HL-60 (cell line): ENCODE measurements around the gene KLKB1.
"Not testable (repeated sequence)": the region's sequence is repeated elsewhere in the genome, so short reads cannot be mapped to it uniquely, and the experiment has no call there.

Experiments
- DNase-seq, 2 experiments: peaks; one replicate each; pipeline ENCODE4 v3.0.0-alpha.2; 2010 to 2020; ENCODE audit warnings: low read depth in 1 of 2, low spot score in 1 of 2
- H3K27ac ChIP-seq: fragments of 250-450 bp; sonication (Bioruptor Pico); replicated peaks from 2 replicates; pipeline ENCODE4 v1.5.1; 2020; ENCODE audit warnings: mild to moderate bottlenecking, moderate library complexity
- H3K27me3 ChIP-seq: fragments of 250-450 bp; sonication (Bioruptor Pico); 2 replicates; pipeline ENCODE4 v1.5.1; 2021; ENCODE audit warnings: mild to moderate bottlenecking, moderate library complexity; ENCODE audit not compliant: insufficient read depth, poor library complexity, severe bottlenecking
- H3K4me3 ChIP-seq: replicated peaks from 2 replicates; pipeline ENCODE4 v1.5.1; 2011; ENCODE audit warnings: mild to moderate bottlenecking, control low read depth, low read length; ENCODE audit not compliant: insufficient read depth
- GABPA ChIP-seq: IDR thresholded peaks from 2 replicates; pipeline ENCODE4 v1.6.1; 2012; ENCODE audit warnings: low read depth
- POLR2AphosphoS5 ChIP-seq: IDR thresholded peaks from 2 replicates; pipeline ENCODE4 v1.6.1; 2012; ENCODE audit warnings: low read depth
- SPI1 ChIP-seq: IDR thresholded peaks from 2 replicates; pipeline ENCODE4 v1.6.1; 2012; ENCODE audit warnings: low read depth, mild to moderate bottlenecking, borderline replicate concordance
- TF ChIP-seq, protein P1 (sequence below): IDR thresholded peaks from one replicate; pipeline ENCODE4 v1.5.1; 2011; ENCODE audit warnings: low read length, control low read depth, inconsistent platforms; ENCODE audit not compliant: insufficient read depth
- TF ChIP-seq, protein P2 (sequence below): IDR thresholded peaks from 2 replicates; pipeline ENCODE4 v1.6.1; 2012; ENCODE audit warnings: low read depth; ENCODE audit not compliant: insufficient replicate concordance

The KLKB1 gene

DNA sequence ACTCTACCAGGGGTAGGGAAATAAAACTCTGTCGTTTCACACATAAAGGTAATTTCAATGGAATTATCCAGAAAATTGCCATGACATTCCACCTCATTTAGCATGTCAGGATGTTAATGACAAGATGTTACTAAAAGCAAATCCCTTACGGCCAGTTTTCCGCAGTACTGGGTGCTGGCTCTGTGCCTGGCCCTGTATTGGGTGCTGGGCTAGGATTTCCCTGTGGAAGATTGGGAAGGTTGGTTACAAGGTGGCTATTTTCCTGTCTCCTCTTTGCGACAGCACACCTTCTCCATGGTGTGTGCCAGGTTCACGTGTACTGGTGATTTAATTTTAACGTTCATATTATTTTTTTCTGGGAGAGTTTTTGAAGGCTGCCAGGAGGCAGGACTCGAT is 13.1 kb downstream of the KLKB1 start:
- no peaks in the 10 kb centered on the region for H3K27me3 ChIP-seq
- H3K27ac ChIP-seq, result no peak overlapping the region
- no peak overlapping the region for H3K4me3 ChIP-seq
- TF ChIP-seq, protein P1, sequence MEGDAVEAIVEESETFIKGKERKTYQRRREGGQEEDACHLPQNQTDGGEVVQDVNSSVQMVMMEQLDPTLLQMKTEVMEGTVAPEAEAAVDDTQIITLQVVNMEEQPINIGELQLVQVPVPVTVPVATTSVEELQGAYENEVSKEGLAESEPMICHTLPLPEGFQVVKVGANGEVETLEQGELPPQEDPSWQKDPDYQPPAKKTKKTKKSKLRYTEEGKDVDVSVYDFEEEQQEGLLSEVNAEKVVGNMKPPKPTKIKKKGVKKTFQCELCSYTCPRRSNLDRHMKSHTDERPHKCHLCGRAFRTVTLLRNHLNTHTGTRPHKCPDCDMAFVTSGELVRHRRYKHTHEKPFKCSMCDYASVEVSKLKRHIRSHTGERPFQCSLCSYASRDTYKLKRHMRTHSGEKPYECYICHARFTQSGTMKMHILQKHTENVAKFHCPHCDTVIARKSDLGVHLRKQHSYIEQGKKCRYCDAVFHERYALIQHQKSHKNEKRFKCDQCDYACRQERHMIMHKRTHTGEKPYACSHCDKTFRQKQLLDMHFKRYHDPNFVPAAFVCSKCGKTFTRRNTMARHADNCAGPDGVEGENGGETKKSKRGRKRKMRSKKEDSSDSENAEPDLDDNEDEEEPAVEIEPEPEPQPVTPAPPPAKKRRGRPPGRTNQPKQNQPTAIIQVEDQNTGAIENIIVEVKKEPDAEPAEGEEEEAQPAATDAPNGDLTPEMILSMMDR, result no peak
- no peak for TF ChIP-seq POLR2AphosphoS5
- TF ChIP-seq SPI1, result no peak
- no peak for TF ChIP-seq GABPA
- TF ChIP-seq, protein P2, sequence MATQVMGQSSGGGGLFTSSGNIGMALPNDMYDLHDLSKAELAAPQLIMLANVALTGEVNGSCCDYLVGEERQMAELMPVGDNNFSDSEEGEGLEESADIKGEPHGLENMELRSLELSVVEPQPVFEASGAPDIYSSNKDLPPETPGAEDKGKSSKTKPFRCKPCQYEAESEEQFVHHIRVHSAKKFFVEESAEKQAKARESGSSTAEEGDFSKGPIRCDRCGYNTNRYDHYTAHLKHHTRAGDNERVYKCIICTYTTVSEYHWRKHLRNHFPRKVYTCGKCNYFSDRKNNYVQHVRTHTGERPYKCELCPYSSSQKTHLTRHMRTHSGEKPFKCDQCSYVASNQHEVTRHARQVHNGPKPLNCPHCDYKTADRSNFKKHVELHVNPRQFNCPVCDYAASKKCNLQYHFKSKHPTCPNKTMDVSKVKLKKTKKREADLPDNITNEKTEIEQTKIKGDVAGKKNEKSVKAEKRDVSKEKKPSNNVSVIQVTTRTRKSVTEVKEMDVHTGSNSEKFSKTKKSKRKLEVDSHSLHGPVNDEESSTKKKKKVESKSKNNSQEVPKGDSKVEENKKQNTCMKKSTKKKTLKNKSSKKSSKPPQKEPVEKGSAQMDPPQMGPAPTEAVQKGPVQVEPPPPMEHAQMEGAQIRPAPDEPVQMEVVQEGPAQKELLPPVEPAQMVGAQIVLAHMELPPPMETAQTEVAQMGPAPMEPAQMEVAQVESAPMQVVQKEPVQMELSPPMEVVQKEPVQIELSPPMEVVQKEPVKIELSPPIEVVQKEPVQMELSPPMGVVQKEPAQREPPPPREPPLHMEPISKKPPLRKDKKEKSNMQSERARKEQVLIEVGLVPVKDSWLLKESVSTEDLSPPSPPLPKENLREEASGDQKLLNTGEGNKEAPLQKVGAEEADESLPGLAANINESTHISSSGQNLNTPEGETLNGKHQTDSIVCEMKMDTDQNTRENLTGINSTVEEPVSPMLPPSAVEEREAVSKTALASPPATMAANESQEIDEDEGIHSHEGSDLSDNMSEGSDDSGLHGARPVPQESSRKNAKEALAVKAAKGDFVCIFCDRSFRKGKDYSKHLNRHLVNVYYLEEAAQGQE, result no peak
- DNase-seq, result no peak

DNA sequence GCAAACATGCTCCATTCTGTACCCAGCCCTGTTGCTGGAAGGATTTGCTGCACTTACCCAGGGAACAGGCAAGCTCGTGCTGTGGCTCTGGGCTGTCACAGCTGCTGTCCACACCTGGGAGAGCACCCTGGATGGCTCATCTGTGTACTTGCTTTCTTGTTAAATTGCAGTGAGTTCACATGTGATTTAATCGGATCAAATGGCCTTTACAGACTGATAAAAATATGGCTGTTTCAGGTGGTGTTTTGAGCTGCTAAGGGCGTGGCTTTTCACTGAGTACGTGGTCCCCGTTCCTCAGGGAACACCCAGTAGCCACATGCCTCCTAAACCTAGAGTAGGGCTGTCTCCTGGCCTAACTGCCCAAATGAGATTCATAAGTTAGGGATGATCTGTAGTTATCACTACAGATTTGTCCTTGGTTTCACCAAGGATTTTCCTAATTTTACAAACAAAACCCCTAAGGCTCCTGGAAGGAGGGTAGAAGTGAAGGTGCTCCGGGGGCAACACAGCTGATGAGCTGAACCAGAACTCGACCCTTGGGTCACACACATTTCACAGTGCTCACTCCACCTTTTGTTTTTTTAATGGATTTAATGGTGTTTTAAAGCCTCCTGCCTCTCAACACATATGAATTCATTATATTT is 13.7 kb downstream of the KLKB1 start:
- DNase-seq, result no peak
- no peaks in the 10 kb centered on the region for H3K27me3 ChIP-seq
- TF ChIP-seq SPI1, result no peak
- TF ChIP-seq, protein P2, result no peak
- TF ChIP-seq, protein P1, result no peak
- TF ChIP-seq POLR2AphosphoS5, result no peak
- TF ChIP-seq GABPA, result no peak
- no peak overlapping the region for H3K27ac ChIP-seq
- no peak overlapping the region for H3K4me3 ChIP-seq

DNA sequence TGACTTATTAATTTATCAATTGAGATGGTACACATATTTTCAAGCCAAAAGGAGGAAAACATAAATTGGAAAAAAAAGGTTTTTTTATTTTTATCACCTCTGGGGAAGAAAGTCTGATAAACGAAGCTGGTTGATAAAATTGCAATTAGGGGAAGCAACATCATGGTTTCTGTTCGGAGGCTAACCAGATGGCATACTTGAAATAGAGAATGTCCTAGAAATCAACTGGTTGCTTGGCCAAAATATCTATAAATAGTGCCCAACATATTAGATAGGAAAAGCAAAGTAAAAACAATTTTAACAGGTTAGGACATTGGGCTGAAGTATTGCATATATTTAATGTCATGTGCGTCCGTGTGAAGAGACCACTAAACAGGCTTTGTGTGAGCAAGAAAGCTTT is 14.3 kb downstream of the KLKB1 start:
- H3K27ac ChIP-seq, result no peak overlapping the region
- TF ChIP-seq, protein P1, result no peak
- TF ChIP-seq POLR2AphosphoS5 (no peak), SPI1 (no peak), GABPA (no peak)
- TF ChIP-seq, protein P2, result no peak
- H3K27me3 ChIP-seq, result no peaks in the 10 kb centered on the region

DNA sequence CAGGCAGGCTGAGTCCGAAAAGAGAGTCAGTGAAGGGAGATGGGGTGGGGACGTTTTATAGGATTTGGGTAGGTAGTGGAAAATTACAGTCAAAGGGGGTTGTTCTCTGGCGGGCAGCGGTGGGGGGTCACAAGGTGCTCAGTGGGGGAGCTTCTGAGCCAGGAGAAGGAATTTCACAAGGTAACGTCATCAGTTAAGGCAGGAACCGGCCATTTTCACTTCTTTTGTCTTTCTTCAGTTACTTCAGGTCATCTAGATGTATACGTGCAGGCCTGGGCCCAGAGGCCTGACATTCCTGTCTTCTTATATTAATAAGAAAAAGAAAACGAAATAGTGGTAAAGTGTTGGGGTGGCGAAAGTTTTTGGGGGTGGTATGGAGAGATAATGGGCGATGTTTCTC is 14.7 kb downstream of the KLKB1 start:
- H3K27ac ChIP-seq, H3K4me3 ChIP-seq, DNase-seq, H3K27me3 ChIP-seq: not testable (repeated sequence)

More for the DNA sequence above, 14.3 kb downstream of the KLKB1 start:
- DNase-seq, result no peak
- no peak overlapping the region for H3K4me3 ChIP-seq
